ENCODE results near the gene PTPRK.

The PTPRK gene

GRCh38 chr6:128141932-128142331 is 378.5 kb downstream of the PTPRK start:
- Histone ChIP-seq H2AFZ (no peak overlapping the region), H3K27ac (no peak overlapping the region), H3K27me3 (ENCODE audit: control insufficient read depth, insufficient read depth, low read length) (no peaks in the 10 kb centered on the region), H3K9me3 (ENCODE audit: control insufficient read depth, low read length) (no peaks in the 10 kb centered on the region), H3K36me3 (ENCODE audit: control insufficient read depth, insufficient read depth, low read length) (no peaks in the 10 kb centered on the region), H3K79me2 (no peaks in the 10 kb centered on the region), H3K4me3 (ENCODE audit: low read depth, low read length) (no peak overlapping the region), H3K9ac (no peak overlapping the region), H3K4me2 (ENCODE audit: low read length) (no peak overlapping the region), H3K4me1 (no peaks in the 10 kb centered on the region)
- TF ChIP-seq CTCF (IDR thresholded peaks at IDR 0.05), result no peak

GRCh38 chr6:128139519-128139918 is 380.9 kb downstream of the PTPRK start:
- Histone ChIP-seq H3K9me3 (ENCODE audit: control insufficient read depth, low read length) (no peaks in the 10 kb centered on the region), H3K27me3 (ENCODE audit: control insufficient read depth, insufficient read depth, low read length) (no peaks in the 10 kb centered on the region), H3K4me1 (no peaks in the 10 kb centered on the region), H2AFZ (no peak overlapping the region), H3K9ac (no peak overlapping the region), H3K79me2 (no peaks in the 10 kb centered on the region), H3K27ac (no peak overlapping the region), H3K36me3 (ENCODE audit: control insufficient read depth, insufficient read depth, low read length) (no peaks in the 10 kb centered on the region), H3K4me3 (ENCODE audit: low read depth, low read length) (no peak overlapping the region), H3K4me2 (ENCODE audit: low read length) (no peak overlapping the region)
- TF ChIP-seq CTCF (IDR thresholded peaks at IDR 0.05), result no peak

- no peak overlapping the region for H3K9ac ChIP-seq
- no peaks in the 10 kb centered on the region for H3K79me2 ChIP-seq
- no peak overlapping the region for H2AFZ ChIP-seq
- H3K4me1 ChIP-seq, result no peaks in the 10 kb centered on the region
- H3K4me3 ChIP-seq (ENCODE audit: low read depth, low read length), result no peak overlapping the region
- no peak for TF ChIP-seq CTCF (IDR thresholded peaks at IDR 0.05)
- no peaks in the 10 kb centered on the region for H3K9me3 ChIP-seq (ENCODE audit: control insufficient read depth, low read length)
- no peaks in the 10 kb centered on the region for H3K27me3 ChIP-seq (ENCODE audit: control insufficient read depth, insufficient read depth, low read length)
- no peaks in the 10 kb centered on the region for H3K36me3 ChIP-seq (ENCODE audit: control insufficient read depth, insufficient read depth, low read length)
- H3K27ac ChIP-seq, result no peak overlapping the region
- H3K4me2 ChIP-seq (ENCODE audit: low read length), result no peak overlapping the region
These were observed 381.7 kb downstream of the PTPRK start for GRCh38 chr6:128138694-128139093.

GRCh38 chr6:128135325-128135724 is 385.1 kb downstream of the PTPRK start:
- Histone ChIP-seq H3K4me2 (ENCODE audit: low read length) (no peak overlapping the region), H3K36me3 (ENCODE audit: control insufficient read depth, insufficient read depth, low read length) (no peaks in the 10 kb centered on the region), H3K27me3 (ENCODE audit: control insufficient read depth, insufficient read depth, low read length) (no peaks in the 10 kb centered on the region), H2AFZ (no peak overlapping the region), H3K27ac (no peak overlapping the region), H3K4me1 (no peaks in the 10 kb centered on the region), H3K9me3 (ENCODE audit: control insufficient read depth, low read length) (no peaks in the 10 kb centered on the region), H3K9ac (no peak overlapping the region), H3K4me3 (ENCODE audit: low read depth, low read length) (no peak overlapping the region), H3K79me2 (no peaks in the 10 kb centered on the region)
- no peak for TF ChIP-seq CTCF (IDR thresholded peaks at IDR 0.05)

GRCh38 chr6:128131566-128131965 is 388.8 kb downstream of the PTPRK start:
- TF ChIP-seq CTCF (IDR thresholded peaks at IDR 0.05), result no peak
- no peak overlapping the region for H3K9ac ChIP-seq

More at GRCh38 chr6:128131566-128131965, 388.8 kb downstream of the PTPRK start:
- Histone ChIP-seq H3K4me1 (no peaks in the 10 kb centered on the region), H3K27ac (no peak overlapping the region), H3K4me3 (ENCODE audit: low read depth, low read length) (no peak overlapping the region), H3K79me2 (no peaks in the 10 kb centered on the region), H3K36me3 (ENCODE audit: control insufficient read depth, insufficient read depth, low read length) (no peaks in the 10 kb centered on the region), H3K27me3 (ENCODE audit: control insufficient read depth, insufficient read depth, low read length) (no peaks in the 10 kb centered on the region), H3K4me2 (ENCODE audit: low read length) (no peak overlapping the region), H3K9me3 (ENCODE audit: control insufficient read depth, low read length) (no peaks in the 10 kb centered on the region), H2AFZ (no peak overlapping the region)

Data from parathyroid adenoma (tissue), 2 donors.